ENCODE results near the gene CDT1. TPM values are rescaled to one million over a fixed set of nuclear protein-coding genes. Genes with fewer than 3 reads are reported as not detected.

Gene CDT1
- total and polyA plus RNA-seq, 2 experiments from 2014 or later: 32.6 to 187 TPM

DNA sequence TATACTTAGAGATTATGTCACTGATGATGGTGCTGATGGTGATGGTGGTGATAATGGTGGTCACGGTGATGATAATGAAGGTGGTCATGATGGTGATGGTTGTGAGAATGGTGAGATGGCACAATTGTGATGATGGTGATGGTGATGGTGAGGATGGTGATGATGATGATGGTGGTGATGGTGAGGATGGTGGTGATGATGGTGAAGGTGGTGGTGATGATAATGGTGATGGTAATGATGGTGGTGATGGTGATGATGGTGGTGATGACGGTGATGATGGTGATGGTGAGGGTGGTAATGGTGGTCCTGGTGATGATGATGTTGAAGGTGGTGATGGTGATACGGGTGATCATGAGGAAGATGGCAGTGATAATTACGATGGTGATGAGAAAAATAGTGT lies 5.5 kb upstream of the CDT1 start:
- no peak overlapping the region for H3K4me3 Mint-ChIP-seq

More for the DNA sequence above, 5.5 kb upstream of the CDT1 start:
- H4K20me1 ChIP-seq (replicated peaks; ENCODE audit: insufficient read depth): no peaks in the 10 kb centered on the region
- Mint-ChIP-seq H3K36me3 (ENCODE audit: low read depth) (peaks cover 11% of the 10 kb centered on the region; the same call in 1 of the 3 replicates), H3K27me3 (ENCODE audit: insufficient read depth, low read depth, poor library complexity) (peaks cover 8% of the 10 kb centered on the region), H3K27ac (no peak overlapping the region), H3K9me3 (no peaks in the 10 kb centered on the region), H3K4me1 (peaks cover 2% of the 10 kb centered on the region; the same call in 2 of the 3 replicates)
- peaks cover 8% of the 10 kb centered on the region; the same call in 1 of the 2 replicates for H3F3A ChIP-seq (replicated peaks; ENCODE audit: low read depth)
- no peak overlapping the region for H3K4me3 ChIP-seq
- DNase-seq (ENCODE audit: low spot score) (no peak), ATAC-seq (no peak)
- H3K79me2 ChIP-seq (replicated peaks; ENCODE audit: insufficient read depth): no peaks in the 10 kb centered on the region
- H3K4me2 ChIP-seq: no peak overlapping the region
- H3K27me3 ChIP-seq (ENCODE audit: insufficient read depth): no peaks in the 10 kb centered on the region
- no peaks in the 10 kb centered on the region; the same call in 1 of the 2 replicates for H3K4me1 ChIP-seq (ENCODE audit: insufficient read depth)
- TF ChIP-seq, protein P1, sequence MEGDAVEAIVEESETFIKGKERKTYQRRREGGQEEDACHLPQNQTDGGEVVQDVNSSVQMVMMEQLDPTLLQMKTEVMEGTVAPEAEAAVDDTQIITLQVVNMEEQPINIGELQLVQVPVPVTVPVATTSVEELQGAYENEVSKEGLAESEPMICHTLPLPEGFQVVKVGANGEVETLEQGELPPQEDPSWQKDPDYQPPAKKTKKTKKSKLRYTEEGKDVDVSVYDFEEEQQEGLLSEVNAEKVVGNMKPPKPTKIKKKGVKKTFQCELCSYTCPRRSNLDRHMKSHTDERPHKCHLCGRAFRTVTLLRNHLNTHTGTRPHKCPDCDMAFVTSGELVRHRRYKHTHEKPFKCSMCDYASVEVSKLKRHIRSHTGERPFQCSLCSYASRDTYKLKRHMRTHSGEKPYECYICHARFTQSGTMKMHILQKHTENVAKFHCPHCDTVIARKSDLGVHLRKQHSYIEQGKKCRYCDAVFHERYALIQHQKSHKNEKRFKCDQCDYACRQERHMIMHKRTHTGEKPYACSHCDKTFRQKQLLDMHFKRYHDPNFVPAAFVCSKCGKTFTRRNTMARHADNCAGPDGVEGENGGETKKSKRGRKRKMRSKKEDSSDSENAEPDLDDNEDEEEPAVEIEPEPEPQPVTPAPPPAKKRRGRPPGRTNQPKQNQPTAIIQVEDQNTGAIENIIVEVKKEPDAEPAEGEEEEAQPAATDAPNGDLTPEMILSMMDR (conservative IDR thresholded peaks at IDR 0.05; ENCODE audit: low read depth in 2 of 2): no peak
- no peak for TF ChIP-seq EZH2 (IDR thresholded peaks at IDR 0.05; ENCODE audit: low read depth, unreplicated experiment)
- TF ChIP-seq, protein P2, sequence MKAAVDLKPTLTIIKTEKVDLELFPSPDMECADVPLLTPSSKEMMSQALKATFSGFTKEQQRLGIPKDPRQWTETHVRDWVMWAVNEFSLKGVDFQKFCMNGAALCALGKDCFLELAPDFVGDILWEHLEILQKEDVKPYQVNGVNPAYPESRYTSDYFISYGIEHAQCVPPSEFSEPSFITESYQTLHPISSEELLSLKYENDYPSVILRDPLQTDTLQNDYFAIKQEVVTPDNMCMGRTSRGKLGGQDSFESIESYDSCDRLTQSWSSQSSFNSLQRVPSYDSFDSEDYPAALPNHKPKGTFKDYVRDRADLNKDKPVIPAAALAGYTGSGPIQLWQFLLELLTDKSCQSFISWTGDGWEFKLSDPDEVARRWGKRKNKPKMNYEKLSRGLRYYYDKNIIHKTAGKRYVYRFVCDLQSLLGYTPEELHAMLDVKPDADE (IDR thresholded peaks at IDR 0.05): no peak
- no peak for TF ChIP-seq JUNB (IDR thresholded peaks at IDR 0.05; ENCODE audit: unreplicated experiment)
- no peak for TF ChIP-seq STAT1 (IDR thresholded peaks at IDR 0.05; ENCODE audit: unreplicated experiment)
- TF ChIP-seq, protein P3, sequence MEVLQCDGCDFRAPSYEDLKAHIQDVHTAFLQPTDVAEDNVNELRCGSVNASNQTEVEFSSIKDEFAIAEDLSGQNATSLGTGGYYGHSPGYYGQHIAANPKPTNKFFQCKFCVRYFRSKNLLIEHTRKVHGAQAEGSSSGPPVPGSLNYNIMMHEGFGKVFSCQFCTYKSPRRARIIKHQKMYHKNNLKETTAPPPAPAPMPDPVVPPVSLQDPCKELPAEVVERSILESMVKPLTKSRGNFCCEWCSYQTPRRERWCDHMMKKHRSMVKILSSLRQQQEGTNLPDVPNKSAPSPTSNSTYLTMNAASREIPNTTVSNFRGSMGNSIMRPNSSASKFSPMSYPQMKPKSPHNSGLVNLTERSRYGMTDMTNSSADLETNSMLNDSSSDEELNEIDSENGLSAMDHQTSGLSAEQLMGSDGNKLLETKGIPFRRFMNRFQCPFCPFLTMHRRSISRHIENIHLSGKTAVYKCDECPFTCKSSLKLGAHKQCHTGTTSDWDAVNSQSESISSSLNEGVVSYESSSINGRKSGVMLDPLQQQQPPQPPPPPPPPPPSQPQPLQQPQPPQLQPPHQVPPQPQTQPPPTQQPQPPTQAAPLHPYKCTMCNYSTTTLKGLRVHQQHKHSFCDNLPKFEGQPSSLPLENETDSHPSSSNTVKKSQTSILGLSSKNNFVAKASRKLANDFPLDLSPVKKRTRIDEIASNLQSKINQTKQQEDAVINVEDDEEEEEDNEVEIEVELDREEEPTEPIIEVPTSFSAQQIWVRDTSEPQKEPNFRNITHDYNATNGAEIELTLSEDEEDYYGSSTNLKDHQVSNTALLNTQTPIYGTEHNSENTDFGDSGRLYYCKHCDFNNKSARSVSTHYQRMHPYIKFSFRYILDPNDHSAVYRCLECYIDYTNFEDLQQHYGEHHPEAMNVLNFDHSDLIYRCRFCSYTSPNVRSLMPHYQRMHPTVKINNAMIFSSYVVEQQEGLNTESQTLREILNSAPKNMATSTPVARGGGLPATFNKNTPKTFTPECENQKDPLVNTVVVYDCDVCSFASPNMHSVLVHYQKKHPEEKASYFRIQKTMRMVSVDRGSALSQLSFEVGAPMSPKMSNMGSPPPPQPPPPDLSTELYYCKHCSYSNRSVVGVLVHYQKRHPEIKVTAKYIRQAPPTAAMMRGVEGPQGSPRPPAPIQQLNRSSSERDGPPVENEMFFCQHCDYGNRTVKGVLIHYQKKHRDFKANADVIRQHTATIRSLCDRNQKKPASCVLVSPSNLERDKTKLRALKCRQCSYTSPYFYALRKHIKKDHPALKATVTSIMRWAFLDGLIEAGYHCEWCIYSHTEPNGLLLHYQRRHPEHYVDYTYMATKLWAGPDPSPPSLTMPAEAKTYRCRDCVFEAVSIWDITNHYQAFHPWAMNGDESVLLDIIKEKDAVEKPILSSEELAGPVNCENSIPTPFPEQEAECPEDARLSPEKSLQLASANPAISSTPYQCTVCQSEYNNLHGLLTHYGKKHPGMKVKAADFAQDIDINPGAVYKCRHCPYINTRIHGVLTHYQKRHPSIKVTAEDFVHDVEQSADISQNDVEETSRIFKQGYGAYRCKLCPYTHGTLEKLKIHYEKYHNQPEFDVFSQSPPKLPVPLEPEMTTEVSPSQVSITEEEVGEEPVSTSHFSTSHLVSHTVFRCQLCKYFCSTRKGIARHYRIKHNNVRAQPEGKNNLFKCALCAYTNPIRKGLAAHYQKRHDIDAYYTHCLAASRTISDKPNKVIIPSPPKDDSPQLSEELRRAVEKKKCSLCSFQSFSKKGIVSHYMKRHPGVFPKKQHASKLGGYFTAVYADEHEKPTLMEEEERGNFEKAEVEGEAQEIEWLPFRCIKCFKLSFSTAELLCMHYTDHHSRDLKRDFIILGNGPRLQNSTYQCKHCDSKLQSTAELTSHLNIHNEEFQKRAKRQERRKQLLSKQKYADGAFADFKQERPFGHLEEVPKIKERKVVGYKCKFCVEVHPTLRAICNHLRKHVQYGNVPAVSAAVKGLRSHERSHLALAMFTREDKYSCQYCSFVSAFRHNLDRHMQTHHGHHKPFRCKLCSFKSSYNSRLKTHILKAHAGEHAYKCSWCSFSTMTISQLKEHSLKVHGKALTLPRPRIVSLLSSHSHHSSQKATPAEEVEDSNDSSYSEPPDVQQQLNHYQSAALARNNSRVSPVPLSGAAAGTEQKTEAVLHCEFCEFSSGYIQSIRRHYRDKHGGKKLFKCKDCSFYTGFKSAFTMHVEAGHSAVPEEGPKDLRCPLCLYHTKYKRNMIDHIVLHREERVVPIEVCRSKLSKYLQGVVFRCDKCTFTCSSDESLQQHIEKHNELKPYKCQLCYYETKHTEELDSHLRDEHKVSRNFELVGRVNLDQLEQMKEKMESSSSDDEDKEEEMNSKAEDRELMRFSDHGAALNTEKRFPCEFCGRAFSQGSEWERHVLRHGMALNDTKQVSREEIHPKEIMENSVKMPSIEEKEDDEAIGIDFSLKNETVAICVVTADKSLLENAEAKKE (CRISPR knock-in tag; IDR thresholded peaks at IDR 0.05): no peak
- no peak overlapping the region for H3K27ac ChIP-seq (ENCODE audit: low read depth)
- no peak overlapping the region for H2AFZ ChIP-seq
- H3K9me2 ChIP-seq (ENCODE audit: insufficient read depth): no peaks in the 10 kb centered on the region
- H3K36me3 ChIP-seq (ENCODE audit: insufficient read depth): no peaks in the 10 kb centered on the region
